Stimulated activated CD4-positive, alpha-beta T cell treated with anti-CD3 and anti-CD28 coated beads, Interleukin-1b, Interleukin-23, amount 100 ng/mL, for 4 hours (primary cell): ENCODE measurements around the gene ATP8B4.

Source experiments
- DNase-seq, 2 donors: peaks; one replicate each; pipeline ENCODE4 v3.0.0-alpha.2; 2020; ENCODE audit warnings: low read depth in 2 of 2

ATP8B4 gene

DNA sequence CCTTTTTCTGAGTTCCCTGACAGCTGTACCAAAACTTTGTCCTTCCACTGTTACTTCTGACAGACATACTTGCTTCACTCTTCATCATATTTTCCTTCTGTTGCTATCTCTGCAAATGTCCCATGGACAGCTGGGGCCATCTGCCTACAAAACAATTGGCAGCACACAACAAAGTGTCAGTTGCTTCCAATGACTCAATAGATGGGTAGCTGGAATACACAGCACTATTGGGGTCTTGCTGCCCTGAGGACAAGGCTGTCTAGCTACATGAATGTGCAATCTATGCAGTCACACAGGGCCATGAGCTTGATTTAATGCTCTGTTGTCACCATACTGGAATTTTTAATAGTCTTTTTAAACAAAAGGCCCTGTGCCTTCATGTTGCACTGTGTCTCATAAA, 305.4 kb downstream of the ATP8B4 start:
- DNase-seq, result no peak

DNA sequence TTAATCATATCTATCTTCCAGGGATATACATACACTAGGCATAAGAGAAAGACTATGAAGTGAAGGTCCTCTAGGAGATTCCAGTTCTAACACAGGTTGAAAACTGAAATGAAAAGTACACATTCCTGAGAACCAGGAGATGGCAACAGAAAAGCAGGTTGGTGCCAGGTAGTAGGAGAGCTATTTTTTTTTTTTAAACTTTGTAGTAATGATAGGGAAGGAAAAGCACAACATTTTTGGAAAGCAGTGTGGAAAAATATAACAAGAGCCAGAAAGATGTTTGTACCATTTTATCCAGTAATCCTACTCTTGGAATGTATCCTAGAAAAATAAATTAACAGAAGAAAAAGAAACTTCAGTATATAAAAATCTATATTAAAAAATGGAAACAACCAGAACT, 308.3 kb downstream of the ATP8B4 start:
- DNase-seq, result no peak

DNA sequence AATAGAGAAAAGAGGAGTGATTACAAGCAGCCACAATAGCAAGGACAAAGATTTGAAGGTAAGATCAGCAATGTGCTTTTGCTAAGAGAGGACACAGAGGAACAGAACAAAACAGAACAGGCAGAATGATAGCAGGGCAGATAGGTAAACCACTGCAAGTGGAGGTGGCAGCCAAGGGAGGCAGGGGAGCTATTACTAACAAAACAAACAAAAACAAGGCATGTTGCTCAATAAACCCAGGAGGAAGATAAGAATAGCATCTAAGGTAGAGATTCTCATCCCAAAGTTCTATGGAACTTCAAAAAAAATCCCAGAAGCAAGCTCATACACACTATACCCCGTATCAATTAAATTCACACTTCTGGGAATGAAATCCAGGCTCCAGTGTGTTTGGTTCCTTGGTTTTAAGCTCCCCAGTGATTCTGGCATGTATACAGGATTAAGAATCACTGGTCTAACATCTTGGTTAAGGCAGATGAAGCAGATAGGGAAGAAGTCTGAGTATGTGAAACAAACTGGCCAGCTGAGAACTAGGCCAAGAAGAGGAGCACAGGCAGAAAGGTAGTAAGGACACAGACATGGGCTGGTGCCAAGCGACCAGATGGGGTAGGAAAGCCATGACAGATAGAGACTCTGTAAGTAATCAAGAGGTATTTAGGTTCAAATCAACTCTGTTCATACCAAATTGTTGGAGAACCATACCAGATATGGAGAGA, 309.0 kb downstream of the ATP8B4 start:
- no peak for DNase-seq

DNA sequence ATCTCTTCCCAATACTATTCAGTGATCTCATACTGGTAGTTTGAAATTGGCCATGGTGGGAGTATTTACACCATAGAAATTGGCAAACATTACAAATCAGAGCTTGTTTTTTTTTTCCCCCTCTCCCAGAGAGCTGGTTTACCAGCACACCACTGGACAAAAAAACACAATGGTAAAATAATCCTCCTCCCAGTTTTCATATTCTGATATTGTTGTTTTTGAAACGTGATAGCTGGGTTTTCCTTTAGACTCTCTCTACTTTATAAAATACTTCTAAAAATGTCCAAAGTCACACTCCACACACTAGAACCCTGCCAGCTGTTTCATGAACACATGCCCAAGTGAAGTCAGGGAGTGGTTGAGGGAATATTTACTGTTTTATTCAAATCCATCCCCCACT, 310.7 kb downstream of the ATP8B4 start:
- DNase-seq, result no peak
